Mesangial cell (primary cell): Measurements from ENCODE around the gene GNB3. TPM values are rescaled to one million over a fixed set of nuclear protein-coding genes. Genes with fewer than 3 reads are reported as not detected.

ENCODE experiments used
- total RNA-seq: library from RNA; depleted of rRNA; stranded (reverse); fragments of >200 nt; gene quantifications from 2 replicates; pipeline ENCODE4 v1.2.3, GENCODE V29; 2015

Gene GNB3
- 0.51 and 1.5 TPM in 2 replicates for total RNA-seq

GRCh38 chr12:6840761-6841515, at the start of gene GNB3:
TSS of gene GNB3 (plus strand) at chr12:6840925. CDS start at chr12:6841288, 363 bp downstream.

DNA sequence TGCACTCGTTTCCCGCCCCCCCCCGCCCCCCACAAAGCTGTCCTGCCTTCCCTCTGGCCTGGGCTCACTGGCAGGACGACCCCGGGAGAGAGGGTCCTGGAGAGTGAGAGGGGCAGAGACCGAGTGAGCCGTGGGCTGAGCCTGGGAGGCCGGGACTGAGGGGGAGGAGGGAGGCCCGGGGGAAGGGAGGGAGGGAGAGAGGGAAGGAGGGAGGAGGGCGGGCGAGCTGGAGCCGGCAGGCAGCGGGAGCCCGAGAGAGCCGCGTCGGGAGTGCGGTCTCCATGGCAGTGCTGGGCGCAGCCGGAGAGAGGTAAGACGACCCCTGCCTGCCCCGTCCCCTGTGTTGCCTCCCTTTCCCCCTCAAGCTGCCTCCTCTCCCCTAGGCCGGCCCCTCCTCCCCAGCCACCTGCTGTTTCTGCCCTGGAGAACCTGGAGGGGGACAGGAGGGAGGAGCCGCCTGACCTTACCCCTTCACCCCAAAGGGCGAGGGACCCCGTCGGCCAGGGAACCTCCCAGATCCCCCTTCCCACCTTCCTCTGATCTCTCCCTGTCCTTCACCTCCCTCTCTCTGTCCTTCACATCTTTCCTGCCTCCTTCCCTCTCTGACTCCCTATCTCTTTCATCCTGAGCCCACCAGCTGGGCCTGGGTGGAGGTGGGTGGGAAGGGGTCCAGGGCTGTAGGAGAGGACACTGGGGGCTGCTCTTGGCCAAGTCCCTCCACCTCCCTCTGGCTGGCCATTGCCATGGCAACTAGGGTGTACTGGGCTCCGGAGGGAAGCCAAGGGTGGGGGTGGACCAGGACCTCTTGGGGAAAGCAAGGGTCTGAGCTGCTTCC, 18.9 kb upstream of the GNB3 start, which contains the start of gene GPR162:
GPR162 (plus strand) TSS at position 231 of the 835 bp plus-strand sequence. CDS start 2,078 bp downstream, outside the sequence.

GRCh38 chr12:6827982-6828780, 12.5 kb upstream of the GNB3 start, which contains the start of gene P3H3:
TSS of gene P3H3 (plus strand) at chr12:6828407. CDS start at chr12:6828441, 34 bp downstream.

GRCh38 chr12:6851153-6851920, 10.6 kb downstream of the GNB3 start, which contains the start of gene CDCA3:
TSS of gene CDCA3 (minus strand) at chr12:6851286. CDS start at chr12:6850952, 334 bp downstream.

GRCh38 chr12:6851921-6852650, 11.4 kb downstream of the GNB3 start, which contains the start of gene USP5:
TSS of gene USP5 (plus strand) at chr12:6852150. CDS start at chr12:6852180, 30 bp downstream.

GRCh38 chr12:6867413-6868210, 26.9 kb downstream of the GNB3 start, which contains the start of gene TPI1:
TSS of gene TPI1 (plus strand) at chr12:6867531. CDS start at chr12:6867567, 36 bp downstream.

GRCh38 chr12:6873094-6874014, 32.6 kb downstream of the GNB3 start, which contains the start of gene SPSB2:
TSS of gene SPSB2 (minus strand) at chr12:6873303. CDS start at chr12:6872901, 402 bp downstream.

Other genes starting within 250 kb of the GNB3 start
- gene CHD4, start 233.5 kb upstream of the GNB3 start, total RNA-seq: 236 and 412 TPM in 2 replicates
- gene LPAR5, start 205.0 kb upstream of the GNB3 start, total RNA-seq: 2.1 and 3.0 TPM in 2 replicates
- gene ACRBP, start 193.5 kb upstream of the GNB3 start, total RNA-seq: 0.49 and 8.7 TPM in 2 replicates
- gene ING4, start 177.8 kb upstream of the GNB3 start, total RNA-seq: 14.5 and 50.5 TPM in 2 replicates
- gene ZNF384, start 151.6 kb upstream of the GNB3 start, total RNA-seq: 28.8 and 35.1 TPM in 2 replicates
- 0.16 and 2.9 TPM in 2 replicates for gene PIANP, start 140.1 kb upstream of the GNB3 start, total RNA-seq
- 68.1 and 78.1 TPM in 2 replicates for gene COPS7A, start 116.9 kb upstream of the GNB3 start, total RNA-seq
- 231 and 260 TPM in 2 replicates for gene MLF2, start 87.8 kb upstream of the GNB3 start, total RNA-seq
- 115 and 146 TPM in 2 replicates for gene PTMS, start 74.6 kb upstream of the GNB3 start, total RNA-seq
- under 0.01 and 0.13 TPM in 2 replicates for gene LAG3, start 68.4 kb upstream of the GNB3 start, total RNA-seq
- gene CD4, start 51.4 kb upstream of the GNB3 start, total RNA-seq: 0.33 and 1.3 TPM in 2 replicates
- 0.33 and 3.7 TPM in 2 replicates for gene GPR162, start 19.1 kb upstream of the GNB3 start, total RNA-seq
- 46.9 and 49.6 TPM in 2 replicates for gene P3H3, start 12.5 kb upstream of the GNB3 start, total RNA-seq
- 7.2 and 171 TPM in 2 replicates for gene CDCA3, start 10.4 kb downstream of the GNB3 start, total RNA-seq
- 62.2 and 84.6 TPM in 2 replicates for gene USP5, start 11.2 kb downstream of the GNB3 start, total RNA-seq
- gene TPI1, start 26.6 kb downstream of the GNB3 start, total RNA-seq: 569 and 954 TPM in 2 replicates
- gene SPSB2, start 32.4 kb downstream of the GNB3 start, total RNA-seq: 13.9 and 18.4 TPM in 2 replicates
- gene LRRC23, start 63.9 kb downstream of the GNB3 start, total RNA-seq: 7.5 and 11.8 TPM in 2 replicates
- gene ENO2, start 73.7 kb downstream of the GNB3 start, total RNA-seq: 16.0 and 17.5 TPM in 2 replicates
- 34.4 and 55.0 TPM in 2 replicates for gene ATN1, start 87.0 kb downstream of the GNB3 start, total RNA-seq
- not detected in 2 replicates for gene RNU7-1, start 102.9 kb downstream of the GNB3 start, total RNA-seq
- 147 and 190 TPM in 2 replicates for gene C12orf57, start 103.1 kb downstream of the GNB3 start, total RNA-seq
- 9.6 and 21.9 TPM in 2 replicates for gene PTPN6, start 110.4 kb downstream of the GNB3 start, total RNA-seq
- gene PHB2, start 129.7 kb downstream of the GNB3 start, total RNA-seq: 391 and 420 TPM in 2 replicates
- 26.1 and 66.8 TPM in 2 replicates for gene EMG1, start 130.0 kb downstream of the GNB3 start, total RNA-seq
- 32.1 and 47.4 TPM in 2 replicates for gene LPCAT3, start 177.6 kb downstream of the GNB3 start, total RNA-seq
- gene C1S, start 219.8 kb downstream of the GNB3 start, total RNA-seq: 0.49 and 6.1 TPM in 2 replicates